PC-3 (cell line): ENCODE measurements around the gene PAPPA.

Source experiments
- EZH2 ChIP-seq: fragments of 300-600 bp; sonication (generic); IDR thresholded peaks from one replicate; pipeline ENCODE4 v1.6.1; 2017; ENCODE audit warnings: antibody characterized with exemption, mild to moderate bottlenecking, low read length; ENCODE audit not compliant: unreplicated experiment
- EZH2phosphoT487 ChIP-seq: fragments of 300-600 bp; sonication (generic); IDR thresholded peaks from 2 replicates; pipeline ENCODE4 v1.6.1; 2018; ENCODE audit warnings: mild to moderate bottlenecking, antibody characterized with exemption, low read length, borderline replicate concordance
- TF ChIP-seq, protein P1 (sequence below): fragments of 300-600 bp; sonication (generic); conservative IDR thresholded peaks from 2 replicates; pipeline ENCODE4 v1.5.1; 2017; ENCODE audit warnings: antibody characterized with exemption, low read depth, mild to moderate bottlenecking, low read length

DNA sequence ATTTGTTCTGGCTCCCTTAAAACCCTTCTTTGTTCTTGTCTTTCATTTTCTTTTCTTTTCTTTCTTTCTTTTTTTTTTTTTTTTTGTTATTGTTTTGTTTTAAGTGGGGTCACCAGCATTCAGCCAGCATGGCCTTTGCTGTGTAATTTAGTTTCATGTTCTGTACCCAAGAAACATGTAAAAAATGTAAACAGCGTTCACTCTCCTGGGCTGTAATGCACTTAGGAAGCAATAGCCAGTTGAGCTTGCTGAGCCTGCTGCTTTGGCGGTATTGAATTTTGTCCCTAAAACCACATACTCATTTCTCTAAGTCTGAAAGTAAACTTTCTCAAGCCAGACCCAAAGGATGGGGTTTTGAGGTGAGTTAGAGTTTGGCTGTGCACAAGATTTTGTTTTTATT is 158.6 kb downstream of the PAPPA start:
- TF ChIP-seq, protein P1, sequence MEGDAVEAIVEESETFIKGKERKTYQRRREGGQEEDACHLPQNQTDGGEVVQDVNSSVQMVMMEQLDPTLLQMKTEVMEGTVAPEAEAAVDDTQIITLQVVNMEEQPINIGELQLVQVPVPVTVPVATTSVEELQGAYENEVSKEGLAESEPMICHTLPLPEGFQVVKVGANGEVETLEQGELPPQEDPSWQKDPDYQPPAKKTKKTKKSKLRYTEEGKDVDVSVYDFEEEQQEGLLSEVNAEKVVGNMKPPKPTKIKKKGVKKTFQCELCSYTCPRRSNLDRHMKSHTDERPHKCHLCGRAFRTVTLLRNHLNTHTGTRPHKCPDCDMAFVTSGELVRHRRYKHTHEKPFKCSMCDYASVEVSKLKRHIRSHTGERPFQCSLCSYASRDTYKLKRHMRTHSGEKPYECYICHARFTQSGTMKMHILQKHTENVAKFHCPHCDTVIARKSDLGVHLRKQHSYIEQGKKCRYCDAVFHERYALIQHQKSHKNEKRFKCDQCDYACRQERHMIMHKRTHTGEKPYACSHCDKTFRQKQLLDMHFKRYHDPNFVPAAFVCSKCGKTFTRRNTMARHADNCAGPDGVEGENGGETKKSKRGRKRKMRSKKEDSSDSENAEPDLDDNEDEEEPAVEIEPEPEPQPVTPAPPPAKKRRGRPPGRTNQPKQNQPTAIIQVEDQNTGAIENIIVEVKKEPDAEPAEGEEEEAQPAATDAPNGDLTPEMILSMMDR = no peak
- TF ChIP-seq EZH2 (no peak), EZH2phosphoT487 (no peak)
